HEK293T (cell line): Measurements from ENCODE around the gene APOL4.

Source experiments
- CTCF ChIA-PET: fragments of 350-600 bp; formaldehyde crosslinking; extraction: SDS; loops from one replicate; lab custom pipeline; 2021; ENCODE audit warnings: antibody characterized with exemption, inconsistent platforms; lab: Yijun Ruan, JAX
- POLR2A ChIA-PET: fragments of 350-600 bp; formaldehyde crosslinking; extraction: SDS; loops from one replicate; lab custom pipeline; 2020; ENCODE audit warnings: antibody characterized with exemption, inconsistent platforms; lab: Yijun Ruan, JAX
- DNase-seq: peaks from one replicate; pipeline ENCODE4 v3.0.0; 2012; ENCODE audit warnings: mixed read lengths; ENCODE audit errors: extremely low spot score
- CTBP1 ChIP-seq: fragments of 450-650 bp; IDR thresholded peaks from 2 replicates; pipeline ENCODE4 v1.6.1; 2016; ENCODE audit warnings: borderline replicate concordance
- HDGF ChIP-seq: fragments of 450-650 bp; IDR thresholded peaks from 2 replicates; pipeline ENCODE4 v1.6.1; 2017; ENCODE audit warnings: antibody characterized with exemption, borderline replicate concordance
- L3MBTL2 ChIP-seq: fragments of 450-650 bp; conservative IDR thresholded peaks from 2 replicates; pipeline ENCODE4 v1.6.1; 2016; ENCODE audit warnings: mild to moderate bottlenecking
- LEF1 ChIP-seq: fragments of 450-650 bp; IDR thresholded peaks from 2 replicates; pipeline ENCODE4 v1.6.1; 2017; ENCODE audit warnings: mild to moderate bottlenecking, borderline replicate concordance
- TF ChIP-seq, protein P1 (sequence below): fragments of 450-650 bp; IDR thresholded peaks from 2 replicates; pipeline ENCODE4 v1.6.1; 2016

APOL4 gene

DNA sequence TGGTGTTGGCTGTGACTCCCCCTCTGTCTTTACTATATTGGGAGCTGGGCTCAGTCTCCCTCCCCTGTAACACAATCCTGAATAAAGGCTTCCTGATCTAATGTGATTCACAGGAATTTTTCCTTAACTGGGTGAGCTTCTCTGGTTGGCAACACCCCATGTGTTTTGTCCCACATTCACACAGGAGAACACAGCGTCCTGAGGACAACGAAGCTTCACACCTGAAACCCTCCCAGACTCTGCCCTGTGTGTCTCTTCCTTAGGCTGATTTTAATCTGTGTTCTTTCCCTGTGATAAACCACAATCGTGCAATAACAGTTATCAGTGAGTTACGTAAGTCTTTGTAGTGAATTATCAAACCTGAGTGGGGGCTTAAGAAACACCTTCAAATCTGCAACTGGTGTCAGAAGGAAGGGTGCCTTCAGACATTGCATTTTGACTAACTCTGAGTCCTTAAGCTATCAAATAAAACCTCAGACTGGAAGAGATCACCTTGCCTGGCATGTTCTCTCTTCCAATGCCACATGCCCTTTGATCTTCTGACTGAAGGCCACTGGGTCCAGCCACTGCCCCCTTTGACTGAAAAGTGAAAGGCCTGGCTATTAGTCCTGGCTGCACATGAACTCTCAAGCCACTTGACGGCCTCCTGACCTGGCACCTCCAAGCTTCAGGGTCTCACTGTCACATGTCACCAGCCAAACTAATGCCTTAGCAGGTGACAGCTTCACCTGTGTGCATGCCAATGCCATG is 58.4 kb downstream of the APOL4 start:
- no peak for DNase-seq
- ChIA-PET CTCF (interaction anchor here (0.6 to 1.0 kb wide), 3 partner anchors 35 to 480 kb away, joined by 3 read pairs; no protein-coding TSS in a partner anchor), POLR2A (no interaction called here)
- TF ChIP-seq HDGF (no peak), L3MBTL2 (no peak)
- TF ChIP-seq, protein P1, sequence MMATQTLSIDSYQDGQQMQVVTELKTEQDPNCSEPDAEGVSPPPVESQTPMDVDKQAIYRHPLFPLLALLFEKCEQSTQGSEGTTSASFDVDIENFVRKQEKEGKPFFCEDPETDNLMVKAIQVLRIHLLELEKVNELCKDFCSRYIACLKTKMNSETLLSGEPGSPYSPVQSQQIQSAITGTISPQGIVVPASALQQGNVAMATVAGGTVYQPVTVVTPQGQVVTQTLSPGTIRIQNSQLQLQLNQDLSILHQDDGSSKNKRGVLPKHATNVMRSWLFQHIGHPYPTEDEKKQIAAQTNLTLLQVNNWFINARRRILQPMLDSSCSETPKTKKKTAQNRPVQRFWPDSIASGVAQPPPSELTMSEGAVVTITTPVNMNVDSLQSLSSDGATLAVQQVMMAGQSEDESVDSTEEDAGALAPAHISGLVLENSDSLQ, result no peak

DNA sequence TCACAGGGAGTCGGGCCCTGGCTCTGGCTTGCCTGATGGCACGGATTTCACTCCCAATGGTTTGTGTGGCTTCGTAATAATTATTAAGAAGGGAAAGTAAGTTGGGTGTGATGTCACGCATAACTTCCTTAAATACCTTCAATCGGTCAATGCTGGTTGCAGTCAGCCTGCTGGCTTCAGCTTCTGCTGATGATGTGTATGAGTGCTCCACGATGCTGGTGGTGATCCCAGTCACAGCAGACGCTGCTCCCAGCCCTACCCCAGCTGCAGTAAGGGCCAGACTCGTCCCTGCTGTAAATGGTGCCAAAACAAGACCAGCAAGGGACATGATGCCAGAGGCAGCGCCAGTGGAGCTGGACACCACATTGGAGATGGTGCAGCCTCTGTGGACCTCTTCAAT is 60.1 kb downstream of the APOL4 start:
- ChIA-PET POLR2A (no interaction called here), CTCF (interaction anchor here (0.5 to 1.8 kb wide), 5 partner anchors 39 to 952 kb away, joined by 3 to 8 read pairs (median 3); no protein-coding TSS in a partner anchor)
- TF ChIP-seq, protein P1, result no peak
- TF ChIP-seq LEF1, result no peak
- no peak for TF ChIP-seq CTBP1

More for the DNA sequence above, 60.1 kb downstream of the APOL4 start:
- no peak for DNase-seq
